IMR-90 (cell line): ENCODE data around the gene GPER1. TPM values are rescaled to one million over a fixed set of nuclear protein-coding genes. Genes with fewer than 3 reads are reported as not detected.

ENCODE experiments used
- ATAC-seq: fragments of 200-7000 bp; cut with Tn5 transposase; 2 replicates; pipeline ENCODE4 v1.9.1; 2020; ENCODE audit warnings: low read depth, mild to moderate bottlenecking, moderate library complexity
- BruUV-seq: library from RNA; stranded (reverse); fragments of 400-500 nt; replicated peaks from 2 replicates; lab custom pipeline; 2021; lab: Mats Ljungman, UMichigan
- CTCF ChIA-PET: fragments of 300-600 bp; formaldehyde crosslinking; extraction: SDS; loops from one replicate; lab custom pipeline; 2021; ENCODE audit warnings: antibody characterized with exemption; lab: Yijun Ruan, JAX
- POLR2A ChIA-PET: fragments of 300-600 bp; sonication (Branson Sonifier 250); formaldehyde crosslinking; loops from one replicate; lab custom pipeline; 2022; ENCODE audit warnings: antibody characterized with exemption; ENCODE audit not compliant: unreplicated experiment; lab: Charles Lee
- DNase-seq: peaks from one replicate; pipeline ENCODE4 v3.0.0; 2013
- H2AFZ ChIP-seq: replicated peaks from 2 replicates; pipeline ENCODE3; 2013; ENCODE audit warnings: low read length, mild to moderate bottlenecking; ENCODE audit not compliant: poor library complexity
- H2AK5ac ChIP-seq: 2 replicates; pipeline ENCODE4 v1.6.1; 2013; ENCODE audit warnings: low read depth, low read length, inconsistent platforms
- H2AK9ac ChIP-seq: replicated peaks from 2 replicates; pipeline ENCODE3; 2013; ENCODE audit warnings: mild to moderate bottlenecking, low read depth, low read length, moderate library complexity; ENCODE audit not compliant: poor library complexity
- H2BK120ac ChIP-seq: 2 replicates; pipeline ENCODE4 v1.6.1; 2013; ENCODE audit warnings: low read depth, low read length, inconsistent platforms
- H2BK15ac ChIP-seq: 3 replicates; pipeline ENCODE4 v1.6.1; 2013; ENCODE audit warnings: low read depth, low read length, inconsistent platforms
- H2BK20ac ChIP-seq: 2 replicates; pipeline ENCODE4 v1.6.1; 2013; ENCODE audit warnings: low read depth, mild to moderate bottlenecking, inconsistent platforms, low read length, moderate library complexity
- H2BK5ac ChIP-seq: 2 replicates; pipeline ENCODE4 v1.6.1; 2013; ENCODE audit warnings: mild to moderate bottlenecking, low read depth, low read length, inconsistent platforms; ENCODE audit not compliant: poor library complexity, severe bottlenecking
- H3K14ac ChIP-seq: replicated peaks from 2 replicates; pipeline ENCODE4 v1.6.1; 2013; ENCODE audit warnings: low read depth, low read length, inconsistent platforms
- H3K18ac ChIP-seq: 2 replicates; pipeline ENCODE4 v1.6.1; 2013; ENCODE audit warnings: low read depth, low read length, control low read depth
- H3K23ac ChIP-seq: 2 replicates; pipeline ENCODE4 v1.6.1; 2013; ENCODE audit warnings: low read depth, low read length, inconsistent platforms
- H3K27ac ChIP-seq: 2 replicates; pipeline ENCODE4 v1.5.1; 2013; ENCODE audit warnings: mild to moderate bottlenecking, control low read depth, low read length; ENCODE audit not compliant: insufficient read depth
- H3K27me3 ChIP-seq: 2 replicates; pipeline ENCODE4 v1.6.1; 2013; ENCODE audit warnings: low read length; ENCODE audit not compliant: control insufficient read depth, insufficient read depth
- H3K36me3 ChIP-seq: 2 replicates; pipeline ENCODE4 v1.6.1; 2013; ENCODE audit warnings: low read length, mixed read lengths; ENCODE audit not compliant: control insufficient read depth, insufficient read depth
- H3K4ac ChIP-seq: 2 replicates; pipeline ENCODE4 v1.6.1; 2013; ENCODE audit warnings: low read depth, low read length, inconsistent platforms
- H3K4me1 ChIP-seq: 2 replicates; pipeline ENCODE4 v1.6.1; 2013; ENCODE audit warnings: low read length, mixed read lengths; ENCODE audit not compliant: control insufficient read depth, insufficient read depth
- H3K4me2 ChIP-seq: 2 replicates; pipeline ENCODE4 v1.6.1; 2013; ENCODE audit warnings: low read depth, mild to moderate bottlenecking, control low read depth, low read length, moderate library complexity
- H3K4me3 ChIP-seq: 2 replicates; pipeline ENCODE4 v1.5.1; 2013; ENCODE audit warnings: low read depth, mild to moderate bottlenecking, control low read depth, low read length, moderate library complexity; ENCODE audit not compliant: insufficient read depth
- H3K56ac ChIP-seq: 2 replicates; pipeline ENCODE4 v1.6.1; 2013; ENCODE audit warnings: low read length, inconsistent platforms; ENCODE audit not compliant: insufficient read depth; ENCODE audit errors: extremely low read depth
- H3K79me1 ChIP-seq, 2 experiments: 2 replicates each; pipeline ENCODE4 v1.6.1; 2013; ENCODE audit warnings: low read length in 2 of 2, inconsistent platforms in 1 of 2, low read depth in 1 of 2
- H3K9ac ChIP-seq: 2 replicates; pipeline ENCODE4 v1.6.1; 2013; ENCODE audit warnings: low read depth, low read length, control low read depth
- H3K9me1 ChIP-seq: 2 replicates; pipeline ENCODE4 v1.6.1; 2013; ENCODE audit warnings: low read length, inconsistent platforms; ENCODE audit not compliant: insufficient read depth
- H3K9me3 ChIP-seq: 2 replicates; pipeline ENCODE4 v1.6.1; 2013; ENCODE audit warnings: low read length; ENCODE audit not compliant: control insufficient read depth, insufficient read depth
- H4K20me1 ChIP-seq: 2 replicates; pipeline ENCODE4 v1.6.1; 2013; ENCODE audit warnings: low read length, inconsistent platforms; ENCODE audit not compliant: insufficient read depth
- H4K5ac ChIP-seq: 2 replicates; pipeline ENCODE4 v1.6.1; 2013; ENCODE audit warnings: mild to moderate bottlenecking, low read depth, low read length, control low read depth
- H4K8ac ChIP-seq, 2 experiments: 2 replicates each; pipeline ENCODE4 v1.6.1; 2013; ENCODE audit warnings: low read depth in 2 of 2, low read length in 2 of 2, control low read depth in 1 of 2, inconsistent platforms in 1 of 2
- H4K91ac ChIP-seq: 2 replicates; pipeline ENCODE4 v1.6.1; 2013; ENCODE audit warnings: low read depth, low read length, inconsistent platforms; ENCODE audit not compliant: insufficient read depth
- NFE2L2 ChIP-seq: fragments of 150-350 bp; IDR thresholded peaks from 2 replicates; pipeline ENCODE4 v1.6.1; 2016; ENCODE audit warnings: low read depth, mild to moderate bottlenecking, low read length
- RCOR1 ChIP-seq: IDR thresholded peaks from 2 replicates; pipeline ENCODE4 v1.6.1; 2012; ENCODE audit warnings: mild to moderate bottlenecking, low read length, improper control_type of control experiment; ENCODE audit not compliant: insufficient replicate concordance
- WGBS, 2 experiments: methylation state at CpG; one replicate each; pipeline versions ENCODE4 v1.1.5 to v1.1.7; 2013; ENCODE audit warnings: missing lambda C conversion rate in 2 of 2; ENCODE audit not compliant: insufficient read length in 1 of 2; ENCODE audit errors: extremely low coverage in 2 of 2; 5-methylcytosine and 5-hydroxymethylcytosine counted together
- dilution Hi-C: fragments of 300-500 bp; cut with HindIII; formaldehyde crosslinking; loops from one replicate; pipeline ENCODE4 v1.14.3; 2018; ENCODE audit warnings: low sequenced_read_pairs; ENCODE audit not compliant: unreplicated experiment
- in situ Hi-C: fragments of 300-500 bp; cut with MboI; formaldehyde crosslinking; loops from 3 replicates; pipeline ENCODE4 v1.14.3; 2019; ENCODE audit warnings: low sequenced_read_pairs, inconsistent platforms, mixed read lengths
- intact Hi-C: fragments of 100-400 bp; cut with micrococcal nuclease; formaldehyde crosslinking; loops from 2 replicates; pipeline ENCODE4 v1.10.0; 2022
- polyA plus RNA-seq, 3 experiments: library from polyadenylated mRNA; depleted of rRNA; stranded (reverse); fragments of >200 nt; gene quantifications; 2 replicates each; pipeline ENCODE4 v1.2.3, GENCODE V29; 2012; ENCODE audit warnings: low replicate concordance in 1 of 3
- total RNA-seq: library from RNA; depleted of rRNA; stranded (reverse); fragments of >200 nt; gene quantifications from 2 replicates; pipeline ENCODE4 v1.2.3, GENCODE V29; 2012

The GPER1 gene
- total and polyA plus RNA-seq, 2 of the 4 experiments (the other 2 are of a cell fraction), result 2.0 to 5.8 TPM

- BruUV-seq, result no TSS peak
- H4K91ac ChIP-seq, result no peak overlapping the region
- no peak for ATAC-seq
Observed at GRCh38 chr7:1053002-1053411, 34.9 kb upstream of the GPER1 start.

More at GRCh38 chr7:1053002-1053411, 34.9 kb upstream of the GPER1 start:
- 85% methylated on average over 5 of the region's 17 CpGs; no CpG with 5 or more reads in 1 of the 2 experiments for WGBS, 2 experiments
- no peak for DNase-seq
- no peak overlapping the region for H4K8ac ChIP-seq
- no peak overlapping the region for H2BK15ac ChIP-seq
- H2BK120ac ChIP-seq, result no peak overlapping the region
- no peak overlapping the region for H4K5ac ChIP-seq
- intact Hi-C loops, result no loop called here
- no peaks in the 10 kb centered on the region; the same call in 1 of the 2 replicates for H3K9me1 ChIP-seq
- H3K4ac ChIP-seq, result no peak overlapping the region
- in situ Hi-C loops, result no loop called here
- H3K9me3 ChIP-seq, result no peaks in the 10 kb centered on the region
- H3K18ac ChIP-seq, result no peak overlapping the region
- H3K14ac ChIP-seq, result no peak overlapping the region
- POLR2A ChIA-PET, result interaction anchor here (0.5 kb wide), 1 partner anchor 33 kb away, joined by 3 read pairs; no protein-coding TSS in a partner anchor
- H3K4me1 ChIP-seq, result no peaks in the 10 kb centered on the region; the same call in 1 of the 2 replicates
- no peak overlapping the region for H2BK5ac ChIP-seq
- TF ChIP-seq NFE2L2 (no peak), RCOR1 (no peak)
- H3K27me3 ChIP-seq, result no peaks in the 10 kb centered on the region
- H2AFZ ChIP-seq, result no peak overlapping the region
- H2AK9ac ChIP-seq, result peak overlapping the region; percentile 42
- H3K36me3 ChIP-seq, result peaks cover 3% of the 10 kb centered on the region; the same call in 1 of the 2 replicates
- peaks cover 38% of the 10 kb centered on the region for H4K20me1 ChIP-seq
- CTCF ChIA-PET, result no interaction called here
- dilution Hi-C loops, result no loop called here
- peaks cover 3 to 7% of the 10 kb centered on the region in 2 experiments; a peak in 1 of 4 replicates for H3K79me1 ChIP-seq
- H2BK20ac ChIP-seq, result no peak overlapping the region
- no peak overlapping the region for H3K4me2 ChIP-seq
- no peak overlapping the region for H3K27ac ChIP-seq
- no peak overlapping the region for H3K4me3 ChIP-seq
- H3K56ac ChIP-seq, result no peak overlapping the region
- no peak overlapping the region for H2AK5ac ChIP-seq
- H3K9ac ChIP-seq, result no peak overlapping the region
- H3K23ac ChIP-seq, result no peak overlapping the region
